ENCODE results near the gene PRDM5. TPM values are rescaled to one million over a fixed set of nuclear protein-coding genes. Genes with fewer than 3 reads are reported as not detected.

Gene PRDM5
- total RNA-seq, 1 donor from 2014 or later, result 6.5 TPM

GRCh38 chr4:120730777-120731320, 191.7 kb downstream of the PRDM5 start:
- Histone ChIP-seq H3K79me2 (ENCODE audit: insufficient read depth, low read length) (no peaks in the 10 kb centered on the region), H3K4me2 (ENCODE audit: low read length) (no peak overlapping the region), H2AFZ (ENCODE audit: low read depth, low read length) (no peak overlapping the region), H4K20me1 (ENCODE audit: insufficient read depth, low read length) (no peaks in the 10 kb centered on the region), H3K4me3 (ENCODE audit: insufficient read depth, low read depth, low read length) (no peak overlapping the region), H3K9me3 (ENCODE audit: insufficient read depth, low read depth, low read length) (no peaks in the 10 kb centered on the region), H3K36me3 (ENCODE audit: insufficient read depth, low read length) (no peaks in the 10 kb centered on the region), H3K9ac (ENCODE audit: low read length) (no peak overlapping the region), H3K4me1 (ENCODE audit: insufficient read depth, low read length) (no peaks in the 10 kb centered on the region), H3K27me3 (ENCODE audit: insufficient read depth, low read length) (no peaks in the 10 kb centered on the region), H3K27ac (ENCODE audit: low read depth, low read length) (no peak overlapping the region)
- Mint-ChIP-seq H3K36me3 (ENCODE audit: low read depth, unreplicated experiment) (no peaks in the 10 kb centered on the region), H3K4me1 (ENCODE audit: low read depth, unreplicated experiment) (peaks cover 12% of the 10 kb centered on the region), H3K27me3 (ENCODE audit: low read depth, unreplicated experiment) (no peaks in the 10 kb centered on the region), H3K27ac (ENCODE audit: unreplicated experiment) (no peak overlapping the region), H3K9me3 (ENCODE audit: unreplicated experiment) (no peaks in the 10 kb centered on the region), H3K4me3 (ENCODE audit: unreplicated experiment) (no peak overlapping the region)
- no peak for TF ChIP-seq EZH2 (IDR thresholded peaks at IDR 0.05; ENCODE audit: insufficient read depth, low read length)
- DNase-seq (ENCODE audit: low read depth), result no peak
- FAIRE-seq, result no peak

- no peak for TF ChIP-seq CTCF (IDR thresholded peaks at IDR 0.05; ENCODE audit: insufficient read depth, low read depth, low read length)
- TF ChIP-seq EZH2 (IDR thresholded peaks at IDR 0.05; ENCODE audit: insufficient read depth, low read length), result no peak
- Histone ChIP-seq H3K27me3 (ENCODE audit: insufficient read depth, low read length) (no peaks in the 10 kb centered on the region), H3K4me1 (ENCODE audit: insufficient read depth, low read length) (no peaks in the 10 kb centered on the region), H4K20me1 (ENCODE audit: insufficient read depth, low read length) (no peaks in the 10 kb centered on the region), H3K79me2 (ENCODE audit: insufficient read depth, low read length) (no peaks in the 10 kb centered on the region), H3K4me2 (ENCODE audit: low read length) (no peak overlapping the region), H3K36me3 (ENCODE audit: insufficient read depth, low read length) (no peaks in the 10 kb centered on the region), H2AFZ (ENCODE audit: low read depth, low read length) (no peak overlapping the region), H3K4me3 (ENCODE audit: insufficient read depth, low read depth, low read length) (no peak overlapping the region), H3K9ac (ENCODE audit: low read length) (no peak overlapping the region), H3K27ac (ENCODE audit: low read depth, low read length) (no peak overlapping the region), H3K9me3 (ENCODE audit: insufficient read depth, low read depth, low read length) (no peaks in the 10 kb centered on the region)
- FAIRE-seq (no peak), DNase-seq (ENCODE audit: low read depth) (no peak)
- Mint-ChIP-seq H3K36me3 (ENCODE audit: low read depth, unreplicated experiment) (no peaks in the 10 kb centered on the region), H3K4me3 (ENCODE audit: unreplicated experiment) (no peak overlapping the region), H3K9me3 (ENCODE audit: unreplicated experiment) (no peaks in the 10 kb centered on the region), H3K4me1 (ENCODE audit: low read depth, unreplicated experiment) (peaks cover 12% of the 10 kb centered on the region), H3K27ac (ENCODE audit: unreplicated experiment) (no peak overlapping the region), H3K27me3 (ENCODE audit: low read depth, unreplicated experiment) (no peaks in the 10 kb centered on the region)
These were observed 193.4 kb downstream of the PRDM5 start for GRCh38 chr4:120728892-120729675.

GRCh38 chr4:120725639-120726580, 196.6 kb downstream of the PRDM5 start:
- Mint-ChIP-seq H3K27me3 (ENCODE audit: low read depth, unreplicated experiment) (no peaks in the 10 kb centered on the region), H3K4me1 (ENCODE audit: low read depth, unreplicated experiment) (peaks cover 2% of the 10 kb centered on the region), H3K4me3 (ENCODE audit: unreplicated experiment) (no peak overlapping the region), H3K27ac (ENCODE audit: unreplicated experiment) (no peak overlapping the region), H3K9me3 (ENCODE audit: unreplicated experiment) (no peaks in the 10 kb centered on the region), H3K36me3 (ENCODE audit: low read depth, unreplicated experiment) (no peaks in the 10 kb centered on the region)
- Histone ChIP-seq H4K20me1 (ENCODE audit: insufficient read depth, low read length) (no peaks in the 10 kb centered on the region), H3K4me1 (ENCODE audit: insufficient read depth, low read length) (no peaks in the 10 kb centered on the region), H3K27ac (ENCODE audit: low read depth, low read length) (no peak overlapping the region), H3K9me3 (ENCODE audit: insufficient read depth, low read depth, low read length) (no peaks in the 10 kb centered on the region), H3K36me3 (ENCODE audit: insufficient read depth, low read length) (no peaks in the 10 kb centered on the region), H3K79me2 (ENCODE audit: insufficient read depth, low read length) (no peaks in the 10 kb centered on the region), H2AFZ (ENCODE audit: low read depth, low read length) (no peak overlapping the region), H3K4me3 (ENCODE audit: insufficient read depth, low read depth, low read length) (no peak overlapping the region), H3K9ac (ENCODE audit: low read length) (no peak overlapping the region), H3K27me3 (ENCODE audit: insufficient read depth, low read length) (no peaks in the 10 kb centered on the region), H3K4me2 (ENCODE audit: low read length) (no peak overlapping the region)
- DNase-seq (ENCODE audit: low read depth) (no peak), FAIRE-seq (peak; percentile 62)
- no peak for TF ChIP-seq CTCF (IDR thresholded peaks at IDR 0.05; ENCODE audit: insufficient read depth, low read depth, low read length)
- no peak for TF ChIP-seq EZH2 (IDR thresholded peaks at IDR 0.05; ENCODE audit: insufficient read depth, low read length)
